B cell (primary cell): ENCODE results near the gene AUTS2. TPM values are rescaled to one million over a fixed set of nuclear protein-coding genes. Genes with fewer than 3 reads are reported as not detected.

Source experiments
- ATAC-seq: fragments of 200-7000 bp; cut with Tn5 transposase; one replicate; pipeline ENCODE4 v1.10.0; 2021; ENCODE audit warnings: low read depth, mild to moderate bottlenecking, moderate number of reproducible peaks, moderate library complexity
- CTCF ChIA-PET: fragments of 350-600 bp; sonication (Branson Sonifier 250); formaldehyde crosslinking; loops from one replicate; lab custom pipeline; 2021; ENCODE audit warnings: antibody characterized with exemption, inconsistent platforms; lab: Charles Lee
- POLR2A ChIA-PET: fragments of 350-600 bp; sonication (Branson Sonifier 250); formaldehyde crosslinking; loops from one replicate; lab custom pipeline; 2021; ENCODE audit warnings: antibody characterized with exemption; lab: Charles Lee
- DNase-seq: peaks from one replicate; pipeline ENCODE4 v3.0.0; 2013
- H2AFZ ChIP-seq: 2 replicates; pipeline ENCODE4 v1.6.1; 2012; ENCODE audit warnings: mild to moderate bottlenecking, low read depth, low read length; ENCODE audit not compliant: insufficient read depth, poor library complexity, severe bottlenecking
- H3K27ac ChIP-seq, 2 donors: 1 replicate in 1 of 2; 2 replicates in 1 of 2; pipeline ENCODE4 v1.5.1; 2012 to 2013; ENCODE audit warnings: low read length in 2 of 2, mild to moderate bottlenecking in 2 of 2, moderate library complexity in 1 of 2
- H3K27me3 ChIP-seq, 4 experiments: fragments of 200-600 bp in 1 of 4; sonication (generic) in 1 of 4; replicated peaks in 1 of 4; 1 replicate in 2 of 4; 2 replicates in 2 of 4; pipeline versions ENCODE4 v1.6.1 to v1.7.0; 2013 to 2016; ENCODE audit warnings: low read length in 3 of 4, mild to moderate bottlenecking in 2 of 4, mixed read lengths in 1 of 4, moderate library complexity in 1 of 4; ENCODE audit not compliant: insufficient read depth in 4 of 4, control insufficient read depth in 3 of 4; ENCODE audit errors: control extremely low read depth in 1 of 4
- H3K36me3 ChIP-seq, 2 experiments: replicated peaks in 1 of 2; 1 replicate in 1 of 2; 2 replicates in 1 of 2; pipeline versions ENCODE4 v1.6.1 to v1.7.1; 2013; ENCODE audit warnings: low read length in 1 of 2; ENCODE audit not compliant: insufficient read depth in 2 of 2, control insufficient read depth in 1 of 2; ENCODE audit errors: control extremely low read depth in 1 of 2, extremely low read depth in 1 of 2
- H3K4me1 ChIP-seq, 2 donors: fragments of 200-600 bp in 1 of 2; sonication (generic) in 1 of 2; 1 replicate in 1 of 2; 2 replicates in 1 of 2; pipeline versions ENCODE4 v1.5.1 to v1.6.1; 2013 to 2017; ENCODE audit warnings: low read length in 2 of 2; ENCODE audit not compliant: control insufficient read depth in 2 of 2, insufficient read depth in 2 of 2
- H3K4me2 ChIP-seq: replicated peaks from 2 replicates; pipeline ENCODE3; 2012; ENCODE audit warnings: mild to moderate bottlenecking, low read depth, low read length; ENCODE audit not compliant: poor library complexity, severe bottlenecking
- H3K4me3 ChIP-seq, 5 experiments: fragments of 200-600 bp in 1 of 5; sonication (generic) in 1 of 5; 1 replicate in 3 of 5; 2 replicates in 2 of 5; pipeline versions ENCODE4 v1.5.1 to v1.7.0; 2011 to 2016; ENCODE audit warnings: low read length in 4 of 5, mild to moderate bottlenecking in 4 of 5, low read depth in 2 of 5, control low read depth in 1 of 5, moderate library complexity in 1 of 5; ENCODE audit not compliant: insufficient read depth in 1 of 5; ENCODE audit errors: control extremely low read depth in 1 of 5, extremely low read depth in 1 of 5
- H3K79me2 ChIP-seq: fragments of 200-600 bp; sonication (generic); one replicate; pipeline ENCODE4 v1.6.0; 2016; ENCODE audit warnings: low read length; ENCODE audit not compliant: control insufficient read depth, insufficient read depth
- H3K9ac ChIP-seq: fragments of 200-600 bp; sonication (generic); 2 replicates; pipeline ENCODE4 v1.6.1; 2017; ENCODE audit warnings: mild to moderate bottlenecking, low read length, moderate library complexity
- H3K9me3 ChIP-seq, 3 donors: one replicate each; pipeline versions ENCODE4 v1.6.1 to v1.7.1; 2013; ENCODE audit warnings: low read length in 2 of 3; ENCODE audit not compliant: control insufficient read depth in 2 of 3, insufficient read depth in 1 of 3; ENCODE audit errors: control extremely low read depth in 1 of 3
- H4K20me1 ChIP-seq: 2 replicates; pipeline ENCODE4 v1.6.0; 2012; ENCODE audit warnings: mild to moderate bottlenecking, low read length; ENCODE audit not compliant: insufficient read depth, control insufficient read depth, poor library complexity, severe bottlenecking
- H3K27ac Mint-ChIP-seq: one replicate; pipeline ENCODE4 v1.8.0; 2021; ENCODE audit warnings: mixed read lengths
- H3K27me3 Mint-ChIP-seq: one replicate; pipeline ENCODE4 v1.8.0; 2021; ENCODE audit warnings: mixed read lengths
- H3K4me1 Mint-ChIP-seq: one replicate; pipeline ENCODE4 v1.8.0; 2021; ENCODE audit warnings: mixed read lengths
- H3K4me3 Mint-ChIP-seq: one replicate; pipeline ENCODE4 v1.8.0; 2021; ENCODE audit warnings: mixed read lengths
- H3K9me3 Mint-ChIP-seq: one replicate; pipeline ENCODE4 v1.8.0; 2022; ENCODE audit warnings: mixed read lengths; ENCODE audit not compliant: insufficient read depth
- EZH2 ChIP-seq: IDR thresholded peaks from 2 replicates; pipeline ENCODE4 v1.6.1; 2012; ENCODE audit warnings: borderline replicate concordance, low read depth, mild to moderate bottlenecking, moderate library complexity, low read length; ENCODE audit not compliant: insufficient read depth, poor library complexity, severe bottlenecking
- WGBS: methylation state at CpG from one replicate; pipeline ENCODE4 v1.1.5; 2013; ENCODE audit warnings: missing lambda C conversion rate; ENCODE audit not compliant: insufficient coverage; 5-methylcytosine and 5-hydroxymethylcytosine counted together
- intact Hi-C: fragments of 100-400 bp; cut with micrococcal nuclease; formaldehyde crosslinking; loops from one replicate; pipeline ENCODE4 v1.10.0; 2022
- polyA plus RNA-seq: library from polyadenylated mRNA; depleted of rRNA; stranded (reverse); fragments of >200 nt; gene quantifications from 2 replicates; pipeline ENCODE4 v1.2.3, GENCODE V29; 2012
- total RNA-seq, 2 donors: library from RNA; stranded (reverse); fragments of 120-200 nt in 1 of 2; gene quantifications; 1 replicate in 1 of 2; 2 replicates in 1 of 2; pipeline versions ENCODE4 v1.2.3 to v1.2.4, GENCODE V29; 2013 to 2022
- TF ChIP-seq, protein P1 (sequence below): fragments of 200-600 bp; IDR thresholded peaks from one replicate; pipeline ENCODE4 v1.8.0; 2022; ENCODE audit warnings: antibody characterized with exemption, mild to moderate bottlenecking

Gene AUTS2
- total and polyA plus RNA-seq, 2 donors (not counting 1 experiment from before 2014, with no cell fraction given), result 22.3 to 35.0 TPM

DNA sequence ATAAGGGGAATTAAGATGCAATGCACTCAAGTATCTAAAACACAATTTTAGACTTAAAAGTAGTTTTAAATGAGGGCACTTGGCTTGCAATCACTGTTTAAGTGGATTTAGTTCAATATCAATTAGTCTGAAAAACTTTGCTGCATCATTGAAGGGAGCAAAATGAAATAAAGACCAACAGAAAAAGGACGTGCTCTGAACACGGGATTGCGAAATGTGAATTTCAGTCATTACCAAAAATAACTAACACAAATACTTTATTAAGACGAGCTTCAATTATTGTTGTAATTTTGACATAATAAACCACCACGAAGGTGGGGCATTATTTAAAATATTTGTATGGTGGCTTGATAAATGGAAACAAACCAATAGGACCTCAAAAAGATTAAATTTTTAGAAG is 1171.9 kb downstream of the AUTS2 start:
- Mint-ChIP-seq H3K27ac (no peak overlapping the region), H3K4me3 (no peak overlapping the region), H3K27me3 (no peaks in the 10 kb centered on the region), H3K4me1 (no peaks in the 10 kb centered on the region), H3K9me3 (no peaks in the 10 kb centered on the region)
- no peaks in the 10 kb centered on the region for H3K27me3 ChIP-seq
- no peaks in the 10 kb centered on the region for H4K20me1 ChIP-seq
- no peak for ATAC-seq
- H3K4me1 ChIP-seq, result no peaks in the 10 kb centered on the region
- no peaks in the 10 kb centered on the region for H3K79me2 ChIP-seq
- no peaks in the 10 kb centered on the region for H3K9me3 ChIP-seq
- no peak overlapping the region for H3K4me3 ChIP-seq
- peaks cover 0 to 15% of the 10 kb centered on the region in 2 experiments for H3K36me3 ChIP-seq
- no peak overlapping the region for H3K4me2 ChIP-seq
- H2AFZ ChIP-seq, result no peak overlapping the region
- no CpG with 5 or more reads among the region's 5 CpGs for WGBS
- ChIA-PET CTCF (no interaction called here), POLR2A (no interaction called here)
- H3K9ac ChIP-seq, result no peak overlapping the region
- no peak for DNase-seq
- no peak overlapping the region for H3K27ac ChIP-seq
- intact Hi-C loops, result no loop called here
- TF ChIP-seq, protein P1, sequence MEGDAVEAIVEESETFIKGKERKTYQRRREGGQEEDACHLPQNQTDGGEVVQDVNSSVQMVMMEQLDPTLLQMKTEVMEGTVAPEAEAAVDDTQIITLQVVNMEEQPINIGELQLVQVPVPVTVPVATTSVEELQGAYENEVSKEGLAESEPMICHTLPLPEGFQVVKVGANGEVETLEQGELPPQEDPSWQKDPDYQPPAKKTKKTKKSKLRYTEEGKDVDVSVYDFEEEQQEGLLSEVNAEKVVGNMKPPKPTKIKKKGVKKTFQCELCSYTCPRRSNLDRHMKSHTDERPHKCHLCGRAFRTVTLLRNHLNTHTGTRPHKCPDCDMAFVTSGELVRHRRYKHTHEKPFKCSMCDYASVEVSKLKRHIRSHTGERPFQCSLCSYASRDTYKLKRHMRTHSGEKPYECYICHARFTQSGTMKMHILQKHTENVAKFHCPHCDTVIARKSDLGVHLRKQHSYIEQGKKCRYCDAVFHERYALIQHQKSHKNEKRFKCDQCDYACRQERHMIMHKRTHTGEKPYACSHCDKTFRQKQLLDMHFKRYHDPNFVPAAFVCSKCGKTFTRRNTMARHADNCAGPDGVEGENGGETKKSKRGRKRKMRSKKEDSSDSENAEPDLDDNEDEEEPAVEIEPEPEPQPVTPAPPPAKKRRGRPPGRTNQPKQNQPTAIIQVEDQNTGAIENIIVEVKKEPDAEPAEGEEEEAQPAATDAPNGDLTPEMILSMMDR, result no peak
- no peak for TF ChIP-seq EZH2

DNA sequence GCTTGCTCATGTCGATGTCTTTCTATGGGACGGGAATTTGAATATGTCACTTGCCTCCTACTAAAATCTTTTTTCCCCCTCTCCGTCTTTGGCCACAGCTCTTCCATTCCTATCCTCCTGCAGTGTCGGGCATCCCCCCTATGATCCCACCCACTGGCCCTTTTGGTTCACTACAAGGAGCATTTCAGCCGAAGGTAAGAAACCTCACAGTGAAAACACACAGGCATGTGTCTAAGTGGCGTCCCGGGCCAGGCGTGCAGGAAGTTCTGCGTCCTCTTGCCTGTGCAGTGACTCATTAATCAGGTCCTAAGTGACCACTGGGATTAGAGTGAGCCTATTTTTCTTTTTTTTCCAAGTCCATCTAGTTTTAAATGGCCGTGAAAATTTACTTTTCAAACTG is 1173.2 kb downstream of the AUTS2 start:
- POLR2A ChIA-PET, result no interaction called here
- no peak for TF ChIP-seq EZH2
- TF ChIP-seq, protein P1, result no peak
- intact Hi-C loops, result no loop called here
- CTCF ChIA-PET, result no interaction called here
- Histone ChIP-seq H3K79me2 (no peaks in the 10 kb centered on the region), H3K9ac (no peak overlapping the region), H3K4me1 (no peaks in the 10 kb centered on the region), H3K27ac (no peak overlapping the region), H3K9me3 (no peaks in the 10 kb centered on the region), H2AFZ (no peak overlapping the region), H3K4me2 (no peak overlapping the region), H4K20me1 (no peaks in the 10 kb centered on the region), H3K27me3 (no peaks in the 10 kb centered on the region), H3K36me3 (peaks cover 0 to 15% of the 10 kb centered on the region in 2 experiments), H3K4me3 (no peak overlapping the region)
- no peaks in the 10 kb centered on the region for H3K27me3 Mint-ChIP-seq
- no peak overlapping the region for H3K4me3 Mint-ChIP-seq
- H3K4me1 Mint-ChIP-seq, result no peaks in the 10 kb centered on the region
- no peak overlapping the region for H3K27ac Mint-ChIP-seq
- H3K9me3 Mint-ChIP-seq, result no peaks in the 10 kb centered on the region
- DNase-seq (no peak), ATAC-seq (no peak)
- 96% methylated on average over 10 of the region's 10 CpGs for WGBS
